Upper lobe of right lung (tissue), 1 donor: ENCODE measurements around the gene SF3A2. TPM values are rescaled to one million over a fixed set of nuclear protein-coding genes. Genes with fewer than 3 reads are reported as not detected.

ENCODE experiments used
- ATAC-seq: fragments of 200-7000 bp; cut with Tn5 transposase; one replicate; pipeline ENCODE4 v1.9.1; 2020; ENCODE audit warnings: mild to moderate bottlenecking, moderate library complexity
- DNase-seq: peaks from one replicate; pipeline ENCODE4 v3.0.0-alpha.2; 2020
- H3K27ac ChIP-seq: fragments of 200-600 bp; one replicate; pipeline ENCODE4 v1.8.0; 2022
- H3K27me3 ChIP-seq: fragments of 200-600 bp; one replicate; pipeline ENCODE4 v1.8.0; 2022; ENCODE audit warnings: mild to moderate bottlenecking
- H3K36me3 ChIP-seq: fragments of 200-600 bp; one replicate; pipeline ENCODE4 v1.8.0; 2022
- H3K4me1 ChIP-seq: fragments of 200-600 bp; one replicate; pipeline ENCODE4 v1.8.0; 2022
- H3K4me3 ChIP-seq: fragments of 200-600 bp; one replicate; pipeline ENCODE4 v1.8.0; 2022; ENCODE audit warnings: mild to moderate bottlenecking
- H3K9me3 ChIP-seq: fragments of 200-600 bp; one replicate; pipeline ENCODE4 v1.8.0; 2022
- CTCF ChIP-seq: fragments of 200-600 bp; IDR thresholded peaks from one replicate; pipeline ENCODE4 v1.8.0; 2022; ENCODE audit warnings: antibody characterized with exemption
- intact Hi-C: fragments of 100-400 bp; cut with DNase I; formaldehyde crosslinking; loops from one replicate; pipeline ENCODE4 v1.11.0; 2022
- total RNA-seq: library from RNA; stranded (reverse); fragmentation: NEBNext Ultra II Directional; extraction: Animal tissue kit (Norgen Biotek cat#: 25700); gene quantifications from one replicate; pipeline ENCODE4 v1.2.1, GENCODE V29; 2021
- donor health status: DM: no; HTN: yes; CAD: no; lungs with severe emphysema.

The SF3A2 gene
- total RNA-seq, 1 donor from 2014 or later: 67.1 TPM

- no peak overlapping the region for H3K4me3 ChIP-seq
- H3K27ac ChIP-seq: peak overlapping the region; percentile 68
- H3K9me3 ChIP-seq: no peaks in the 10 kb centered on the region
- TF ChIP-seq CTCF: no peak
- H3K36me3 ChIP-seq: peaks cover 40% of the 10 kb centered on the region
- intact Hi-C loops: no loop called here
- ATAC-seq (no peak), DNase-seq (no peak)
- peaks cover 62% of the 10 kb centered on the region for H3K4me1 ChIP-seq
- H3K27me3 ChIP-seq: no peaks in the 10 kb centered on the region
These were observed 5.5 kb downstream of the SF3A2 start for GRCh38 chr19:2242092-2242537.

- DNase-seq: no peak
- no peak for TF ChIP-seq CTCF
- H3K4me1 ChIP-seq: peaks cover 55% of the 10 kb centered on the region
- H3K9me3 ChIP-seq: no peaks in the 10 kb centered on the region
- H3K27ac ChIP-seq: no peak overlapping the region
- no peak for ATAC-seq
- intact Hi-C loops: no loop called here
- no peaks in the 10 kb centered on the region for H3K27me3 ChIP-seq
- H3K36me3 ChIP-seq: peaks cover 46% of the 10 kb centered on the region
- no peak overlapping the region for H3K4me3 ChIP-seq
These were observed 6.2 kb downstream of the SF3A2 start for GRCh38 chr19:2242816-2243215.

- no peak for ATAC-seq
- no peak for TF ChIP-seq CTCF
- no peak for DNase-seq
- intact Hi-C loops: no loop called here
- Histone ChIP-seq H3K4me3 (no peak overlapping the region), H3K36me3 (peaks cover 46% of the 10 kb centered on the region), H3K27me3 (no peaks in the 10 kb centered on the region), H3K27ac (no peak overlapping the region), H3K9me3 (no peaks in the 10 kb centered on the region), H3K4me1 (peaks cover 48% of the 10 kb centered on the region)
These were observed 6.9 kb downstream of the SF3A2 start for GRCh38 chr19:2243274-2244124.

GRCh38 chr19:2244125-2244411 is 7.4 kb downstream of the SF3A2 start:
- no peak for ATAC-seq
- Histone ChIP-seq H3K36me3 (peaks cover 46% of the 10 kb centered on the region), H3K4me3 (no peak overlapping the region), H3K4me1 (peaks cover 42% of the 10 kb centered on the region), H3K27ac (no peak overlapping the region), H3K27me3 (peaks cover 2% of the 10 kb centered on the region), H3K9me3 (no peaks in the 10 kb centered on the region)
- DNase-seq: no peak
- TF ChIP-seq CTCF: no peak
- intact Hi-C loops: no loop called here

- Histone ChIP-seq H3K36me3 (peaks cover 46% of the 10 kb centered on the region), H3K9me3 (no peaks in the 10 kb centered on the region), H3K4me3 (no peak overlapping the region), H3K27me3 (peaks cover 6% of the 10 kb centered on the region), H3K4me1 (peaks cover 38% of the 10 kb centered on the region), H3K27ac (no peak overlapping the region)
- TF ChIP-seq CTCF: no peak
- DNase-seq (no peak), ATAC-seq (no peak)
- intact Hi-C loops: no loop called here
These were observed 7.9 kb downstream of the SF3A2 start for GRCh38 chr19:2244486-2244885.
